HG02759 (cell line): ENCODE results near the gene CD99.
A peak's percentile ranks its signal among the peaks of the same experiment; 100 is the strongest.

Experiments used
- ATAC-seq: cut with Tn5 transposase; IDR thresholded peaks from one replicate; pipeline ENCODE4 v1.9.1; 2021; ENCODE audit warnings: mild to moderate bottlenecking, moderate library complexity; ENCODE audit not compliant: unreplicated experiment

CD99 gene

DNA sequence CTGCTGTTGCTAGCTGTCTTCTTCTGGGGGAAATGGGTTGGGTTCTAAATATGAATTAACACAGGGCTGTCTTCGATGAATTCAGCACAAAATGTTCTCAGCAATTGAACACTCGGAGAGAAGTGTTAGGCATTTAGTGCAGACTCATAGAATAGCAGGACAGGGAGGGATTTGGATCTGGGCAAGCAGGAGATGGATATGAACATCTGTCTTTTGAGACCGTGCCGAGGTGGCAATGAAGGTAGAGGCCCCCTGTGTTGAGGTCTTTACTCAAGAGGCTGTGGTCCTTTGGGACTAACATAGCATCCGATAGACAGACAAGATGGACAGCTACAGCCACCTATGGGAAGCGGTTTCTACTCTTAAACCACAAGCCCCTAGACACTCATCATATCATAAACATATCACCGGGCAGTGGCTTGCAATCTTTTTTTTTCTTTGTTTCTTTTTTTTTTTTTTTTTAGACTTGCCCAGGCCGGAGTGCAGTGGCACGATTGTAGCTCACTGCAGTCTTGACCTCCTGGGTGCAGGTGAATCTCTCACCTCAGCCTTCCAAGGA lies 6.7 kb downstream of the CD99 start:
- ATAC-seq, result peak; percentile 35

DNA sequence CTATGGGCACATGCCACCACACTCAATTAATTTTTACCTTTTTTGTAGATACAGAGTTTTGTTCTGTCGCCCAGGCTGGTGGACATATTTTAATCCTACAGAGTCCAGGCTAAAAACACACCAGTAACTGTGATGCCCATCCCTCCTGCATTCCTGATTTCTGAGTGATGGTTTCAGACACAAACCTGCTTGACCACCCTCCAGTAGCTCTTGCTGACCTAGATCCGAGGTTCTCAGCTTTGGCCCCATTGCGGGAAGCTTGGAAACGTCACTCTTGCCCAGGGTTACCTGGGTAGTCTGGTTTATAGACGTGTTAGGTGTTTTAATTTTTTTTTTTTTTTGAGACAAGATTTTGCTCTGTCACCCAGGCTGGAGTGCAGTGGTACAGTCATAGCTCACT lies 7.5 kb downstream of the CD99 start:
- ATAC-seq, result no peak

DNA sequence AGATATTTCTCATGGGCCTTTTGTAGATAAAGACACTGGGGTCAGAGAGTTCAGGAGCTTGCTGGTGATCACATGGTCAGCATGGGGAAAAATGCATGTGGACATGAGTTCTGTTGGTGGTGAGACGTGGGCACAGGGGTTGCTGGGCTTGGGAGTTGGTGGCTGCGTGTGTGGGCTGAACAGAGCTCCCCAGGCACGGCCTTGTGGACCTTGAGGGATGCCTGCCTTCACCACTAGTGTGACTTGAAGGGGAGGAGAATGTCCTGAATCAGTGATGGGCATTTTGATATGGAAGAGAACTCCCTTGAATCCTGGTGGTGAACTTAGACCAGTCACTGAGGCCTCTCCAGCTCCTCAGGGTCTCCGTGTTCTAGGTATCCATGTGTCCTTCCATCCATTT lies 8.9 kb downstream of the CD99 start:
- ATAC-seq, result no peak

DNA sequence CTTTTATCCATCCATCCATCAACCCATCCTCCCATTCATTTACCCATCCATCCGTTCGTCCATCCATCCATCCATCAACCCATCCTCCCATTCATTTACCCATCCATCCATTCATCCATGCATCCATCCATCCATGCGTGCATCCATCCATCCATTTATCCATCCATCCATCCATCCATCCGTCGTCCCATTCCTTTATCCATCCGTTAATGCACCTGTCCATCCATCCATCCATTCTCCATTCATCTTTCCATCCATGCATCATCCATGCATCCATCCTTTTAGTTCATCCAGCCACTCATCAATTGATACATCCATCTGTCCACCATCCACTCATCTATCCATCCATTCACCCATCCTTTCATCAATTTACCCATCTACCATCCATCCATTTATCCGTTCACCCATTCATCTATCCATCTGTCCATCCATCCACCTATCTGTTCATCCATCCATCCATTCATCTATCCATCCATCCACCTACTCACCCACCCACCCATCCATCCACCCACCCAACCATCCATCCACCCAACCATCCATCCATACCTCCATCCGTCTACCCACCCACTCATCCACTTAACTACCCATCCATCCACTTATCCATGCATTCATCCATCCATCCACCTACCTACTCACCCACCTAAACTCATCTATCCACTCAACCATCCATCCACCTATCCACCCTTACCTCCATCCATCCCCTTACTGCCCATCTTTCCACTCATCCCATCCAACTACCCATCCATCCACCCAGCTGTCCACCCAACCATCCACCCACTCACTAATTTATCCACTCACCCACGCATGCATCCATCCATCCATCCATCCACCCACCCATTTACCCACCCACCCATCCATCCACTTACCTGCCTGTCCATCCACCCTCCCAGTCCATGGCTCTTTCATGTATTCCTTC lies 9.6 kb downstream of the CD99 start:
- ATAC-seq, result no peak

DNA sequence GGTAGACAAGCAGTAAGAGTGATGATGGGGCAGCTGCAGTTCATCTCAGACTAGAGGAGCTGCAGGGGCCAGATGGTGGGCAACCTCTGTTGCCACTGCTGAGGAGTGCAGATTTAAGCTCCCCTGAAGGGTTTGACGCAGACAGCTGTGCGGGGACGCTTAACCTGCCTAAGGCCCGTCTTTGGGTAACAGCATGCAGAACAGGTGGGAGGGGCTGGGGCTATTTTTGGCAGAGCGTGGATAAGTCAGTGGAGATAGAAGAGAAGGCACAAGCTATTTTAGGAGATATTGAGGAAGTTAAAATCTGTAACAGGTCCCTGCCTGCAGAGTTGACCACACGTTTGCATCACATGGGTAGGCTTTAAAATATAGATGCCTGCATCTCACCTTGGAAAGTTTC lies 10.5 kb downstream of the CD99 start:
- no peak for ATAC-seq

DNA sequence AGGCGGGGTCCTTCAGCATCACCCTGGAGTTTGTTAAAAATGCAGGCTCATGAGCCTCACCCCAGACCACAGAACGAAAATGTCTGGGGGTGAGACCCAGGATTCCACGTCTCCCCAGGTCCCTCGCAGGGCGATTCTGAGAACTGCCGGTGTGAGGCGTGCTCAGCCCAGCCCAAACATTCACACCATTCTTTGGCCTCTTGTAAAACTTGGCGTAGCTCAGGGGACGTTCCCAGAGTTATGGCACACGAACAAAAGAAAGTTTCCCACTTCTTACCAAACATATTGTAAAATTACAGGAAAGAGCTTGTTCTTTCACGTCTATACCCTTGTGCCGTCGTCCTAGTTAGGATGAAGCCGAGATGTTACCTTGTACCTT lies 12.9 kb downstream of the CD99 start:
- ATAC-seq, result no peak

DNA sequence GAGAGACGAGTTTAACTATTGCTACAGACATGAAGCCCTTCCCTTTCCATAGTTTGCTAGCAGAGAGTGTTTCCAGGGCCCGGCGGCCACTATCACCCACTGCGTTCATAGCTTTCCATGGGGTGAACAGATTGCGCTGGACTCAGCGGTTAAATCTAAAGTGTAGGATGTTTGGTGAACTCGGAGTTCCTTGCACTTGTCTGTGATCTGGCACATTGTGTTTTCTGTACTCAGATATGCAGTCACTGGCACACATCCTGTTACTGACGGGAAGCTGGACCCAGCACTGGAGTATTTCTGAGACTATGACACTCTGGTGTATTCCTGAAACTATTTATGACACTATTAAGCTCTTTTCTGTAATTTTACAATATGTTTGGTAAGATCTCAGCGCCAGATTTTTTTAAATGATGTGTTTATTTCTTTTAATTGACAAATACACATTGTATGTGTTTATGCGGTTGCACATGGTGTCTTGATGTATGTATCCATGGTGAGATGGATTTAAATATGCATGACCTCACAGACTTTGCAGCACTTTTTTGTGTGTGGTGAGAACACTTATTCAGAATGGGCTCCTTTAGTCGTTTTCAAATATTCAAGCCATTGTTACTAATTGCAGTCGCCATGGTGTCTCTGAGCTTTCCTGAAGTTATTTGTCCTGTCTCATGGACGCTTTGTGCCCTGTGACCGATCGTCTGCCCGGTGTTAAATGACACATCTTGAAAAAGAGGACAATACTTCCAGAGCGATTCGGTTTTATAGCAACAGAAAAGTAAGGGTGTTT lies 14.1 kb downstream of the CD99 start:
- no peak for ATAC-seq

DNA sequence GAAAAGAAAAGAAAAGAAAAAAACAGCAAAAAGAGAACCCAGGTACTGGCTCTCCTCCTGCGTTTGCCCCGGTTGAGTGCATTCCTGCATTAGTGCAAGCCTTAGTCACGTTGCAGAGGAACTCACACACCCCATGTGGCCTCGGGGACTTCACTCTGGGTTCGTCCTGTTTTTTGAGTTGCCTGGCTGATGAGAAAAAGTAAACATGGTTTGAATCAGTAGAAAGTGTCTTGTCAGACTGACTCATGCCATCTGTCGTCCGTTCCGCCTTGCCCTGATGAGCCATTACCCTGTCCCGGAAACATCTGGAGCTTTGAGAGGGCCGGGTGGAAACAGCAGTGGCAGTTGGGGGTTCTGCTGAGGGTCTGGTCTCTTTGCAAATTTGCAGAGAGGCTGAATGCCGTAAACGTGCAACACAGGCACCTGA lies 16.3 kb downstream of the CD99 start:
- ATAC-seq, result peak; percentile 91

DNA sequence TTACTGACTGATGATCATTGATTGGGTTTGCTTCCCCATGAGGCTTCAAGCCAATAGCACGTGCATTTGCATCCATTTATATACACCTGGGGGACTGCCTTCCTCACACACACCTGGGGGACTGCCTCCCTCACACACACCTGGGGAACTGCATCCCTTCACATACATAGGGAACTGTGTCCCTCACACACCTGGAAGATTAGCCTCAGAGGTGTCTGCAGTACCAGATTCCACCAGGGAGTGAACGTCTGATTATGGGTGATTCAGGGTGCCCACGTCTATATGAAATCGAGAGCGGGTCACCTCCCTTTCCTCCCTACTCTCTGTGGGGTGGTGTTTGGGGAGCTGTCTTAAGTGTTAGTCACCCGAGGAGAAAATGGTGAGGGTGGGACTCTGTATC lies 16.9 kb downstream of the CD99 start:
- no peak for ATAC-seq

DNA sequence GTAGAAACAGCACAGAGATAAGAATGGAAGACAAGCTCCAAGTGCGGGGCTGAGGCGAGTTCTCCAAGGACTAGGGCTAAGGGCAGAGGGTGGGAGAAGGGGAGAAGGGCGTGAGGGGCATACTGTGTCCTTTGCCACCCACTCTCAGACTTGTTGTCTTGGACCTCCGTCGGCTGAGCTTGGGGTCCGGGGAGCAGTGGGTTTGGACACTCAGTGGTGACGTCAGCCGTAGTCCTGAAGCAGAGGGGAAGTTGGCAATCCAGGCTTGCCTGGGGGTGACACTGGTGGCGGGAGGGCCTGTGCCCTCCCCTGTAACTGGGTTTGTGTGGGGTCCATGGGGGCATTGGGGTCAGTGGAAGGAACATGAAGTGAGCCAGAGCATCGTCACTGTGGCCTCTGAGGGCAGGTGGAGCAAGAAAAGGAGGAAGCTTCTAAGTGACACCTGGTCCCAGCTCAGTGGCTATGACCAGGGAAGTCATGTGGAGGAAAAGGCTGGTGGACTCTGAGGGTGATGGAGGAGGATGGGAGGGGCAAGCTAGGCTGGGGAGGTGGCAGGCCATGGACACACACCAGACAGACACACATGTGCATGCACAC lies 17.6 kb downstream of the CD99 start:
- no peak for ATAC-seq

DNA sequence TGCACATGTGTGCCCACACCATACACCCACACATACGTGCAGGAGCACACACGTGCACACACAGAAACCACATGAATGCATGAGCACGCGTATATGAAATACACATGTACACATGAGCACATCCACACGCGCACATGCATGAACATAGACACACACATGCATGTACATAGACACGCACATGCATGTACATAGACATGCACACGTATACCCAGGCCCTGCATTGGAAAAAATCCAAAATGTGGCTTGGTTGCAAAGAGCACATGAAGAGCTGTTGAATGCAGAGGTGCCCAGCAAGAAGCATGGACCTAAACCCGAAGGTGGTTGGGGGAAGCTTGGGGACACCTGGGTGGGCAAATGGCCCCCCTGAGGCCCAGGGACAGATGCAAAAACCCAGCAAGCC lies 18.5 kb downstream of the CD99 start:
- no peak for ATAC-seq

DNA sequence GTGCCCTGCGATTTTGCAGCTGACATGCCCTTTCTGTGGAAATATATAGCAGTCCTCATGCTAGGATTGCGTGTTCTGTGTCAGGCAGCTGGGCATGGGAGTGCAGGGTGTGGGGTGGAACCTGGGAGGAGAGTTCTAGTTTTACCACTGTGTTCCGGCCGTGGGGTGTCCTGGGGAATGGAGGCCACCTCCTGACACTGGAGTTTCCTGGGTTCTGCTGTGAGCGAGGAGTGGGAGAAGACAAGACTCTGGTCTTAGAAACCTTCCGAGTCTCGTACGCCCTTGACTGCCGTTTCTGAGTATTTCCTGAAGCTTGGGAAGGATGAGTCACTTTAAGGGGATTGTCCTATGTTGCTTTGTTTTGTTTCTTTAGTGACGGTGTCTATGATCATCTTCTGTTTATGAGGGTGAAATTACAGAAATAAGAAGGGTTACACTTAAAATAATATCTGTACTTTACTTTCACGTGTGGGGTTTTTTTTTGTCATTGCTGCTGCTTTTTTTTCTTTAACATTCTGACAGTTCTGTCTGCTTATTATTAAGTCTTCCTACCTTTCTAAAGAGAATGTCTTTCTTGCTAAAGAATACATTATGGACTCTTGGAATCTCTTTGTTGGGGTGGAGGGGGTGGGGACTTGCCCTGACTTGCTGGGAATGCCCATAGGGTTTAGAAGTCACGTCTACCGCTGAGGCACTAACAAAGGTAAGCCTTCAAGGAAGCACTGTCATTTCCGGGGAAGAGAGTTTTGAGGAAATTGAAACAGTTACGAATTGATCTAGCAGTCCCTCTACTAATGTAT lies 19.1 kb downstream of the CD99 start:
- ATAC-seq, result no peak

DNA sequence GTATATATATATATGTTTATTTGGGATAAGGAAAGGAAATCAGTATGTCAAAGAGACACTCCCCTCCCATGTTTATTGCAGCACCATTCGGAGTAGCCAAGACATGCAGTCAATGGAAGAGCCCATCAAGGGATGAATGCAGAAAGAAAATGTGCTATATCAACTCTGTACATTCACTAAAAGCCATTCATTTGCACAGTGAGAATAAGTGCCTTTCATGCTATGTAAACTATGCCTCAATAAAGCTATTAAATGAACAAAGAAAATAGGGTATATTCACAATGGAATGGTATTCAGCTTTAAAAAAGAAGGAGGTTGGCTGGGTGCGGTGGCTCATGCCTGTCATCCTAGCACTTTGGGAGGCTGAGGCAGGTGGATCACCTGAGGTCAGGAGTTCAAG lies 20.3 kb downstream of the CD99 start:
- ATAC-seq, result no peak

DNA sequence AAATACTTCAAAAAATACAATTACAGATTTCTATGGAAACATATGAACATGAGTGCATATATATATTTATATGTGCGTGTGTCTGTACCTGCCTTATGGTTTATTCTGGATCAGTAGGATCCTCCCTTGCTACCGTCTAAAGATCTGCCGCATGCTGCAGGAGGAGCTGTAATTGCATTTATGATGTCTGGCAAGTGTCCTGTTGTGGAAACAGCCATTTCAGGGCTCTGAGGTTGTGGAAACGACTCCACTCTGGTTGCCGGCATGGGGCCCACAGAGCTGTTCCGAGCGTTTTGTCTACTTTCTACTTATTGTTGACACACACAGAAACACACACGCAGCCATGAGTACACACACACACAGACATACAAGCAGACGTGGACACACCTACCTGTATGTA lies 21.3 kb downstream of the CD99 start:
- no peak for ATAC-seq

DNA sequence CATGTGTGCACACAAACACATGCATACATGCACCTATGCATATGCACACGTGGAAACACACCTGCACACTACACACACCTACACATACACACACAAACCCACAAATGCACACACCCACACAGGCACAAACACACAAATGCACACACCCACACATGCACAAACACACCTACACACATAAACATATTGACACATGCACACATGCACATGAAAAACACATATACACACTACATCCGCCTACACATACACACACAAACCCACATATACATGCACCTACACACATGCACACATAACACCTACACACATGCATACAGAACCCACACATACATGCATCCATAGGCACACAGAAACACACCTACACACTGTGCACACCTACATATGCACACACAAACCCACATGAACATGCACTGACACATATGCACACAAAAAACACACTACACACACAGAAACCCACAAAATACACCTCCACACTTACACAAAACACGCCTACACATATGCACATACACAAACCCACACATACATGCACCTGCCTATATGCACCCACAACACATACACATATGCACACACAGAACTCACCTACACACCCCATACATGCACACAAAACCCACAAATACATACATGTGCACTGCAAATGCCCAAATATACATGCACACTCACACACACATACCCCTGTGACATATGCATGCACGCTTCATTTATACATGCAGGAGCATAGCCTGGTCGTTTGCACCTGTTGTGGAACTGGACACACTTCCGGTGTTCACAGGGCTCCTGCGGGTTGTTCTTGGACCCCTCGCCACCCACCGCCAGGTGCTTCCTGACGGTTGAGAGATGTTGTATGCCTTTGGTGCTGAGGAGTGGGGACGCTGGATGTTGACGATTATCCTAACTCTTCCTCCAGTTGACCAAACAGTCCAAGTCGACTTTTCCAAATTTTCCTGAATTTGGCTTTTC lies 22.1 kb downstream of the CD99 start:
- ATAC-seq, result no peak

DNA sequence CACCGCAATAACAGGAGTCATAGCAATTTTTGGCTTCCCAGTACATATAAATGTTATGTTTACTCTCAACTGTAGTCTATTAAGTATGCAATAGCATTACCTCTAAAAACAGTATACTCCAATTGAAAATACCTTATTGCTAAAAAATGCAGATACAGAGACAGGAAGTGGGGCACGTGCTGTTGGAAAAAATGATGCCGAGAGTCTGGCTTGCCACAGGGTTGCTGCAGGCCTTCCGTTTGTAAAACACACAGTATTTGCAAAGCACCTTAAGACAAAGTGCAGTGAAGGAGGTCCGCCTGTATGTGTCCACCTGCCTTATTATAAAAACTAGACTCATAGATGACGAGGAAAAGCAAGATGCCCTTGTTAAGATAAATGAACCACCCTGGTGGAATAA lies 23.5 kb downstream of the CD99 start:
- ATAC-seq, result no peak

DNA sequence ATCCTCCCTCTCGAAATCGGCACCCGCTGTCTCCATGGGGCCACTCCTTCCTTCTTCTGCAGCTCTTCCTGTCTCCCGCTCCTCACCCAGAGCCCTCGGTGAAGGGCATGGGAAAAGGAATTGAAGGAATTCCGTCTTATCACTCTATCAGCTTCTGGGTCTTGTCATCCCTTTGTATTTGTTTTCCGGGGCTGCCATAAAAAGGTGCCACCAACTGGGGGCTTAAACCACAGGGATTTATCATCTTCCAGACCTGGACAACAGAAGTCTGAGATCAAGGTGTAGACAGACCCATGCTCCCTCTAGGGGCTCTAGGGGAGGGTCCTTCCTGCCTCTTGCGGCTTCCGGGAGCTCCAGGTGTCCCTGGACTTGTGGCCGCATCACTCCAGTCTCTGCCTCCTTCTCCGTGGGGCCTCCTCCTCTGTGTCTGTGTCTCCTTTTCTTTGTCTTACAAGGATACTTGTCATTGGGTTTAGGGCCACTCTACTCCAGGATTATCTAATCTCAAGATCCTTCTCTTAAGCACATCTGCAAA lies 24.0 kb downstream of the CD99 start:
- ATAC-seq, result no peak

DNA sequence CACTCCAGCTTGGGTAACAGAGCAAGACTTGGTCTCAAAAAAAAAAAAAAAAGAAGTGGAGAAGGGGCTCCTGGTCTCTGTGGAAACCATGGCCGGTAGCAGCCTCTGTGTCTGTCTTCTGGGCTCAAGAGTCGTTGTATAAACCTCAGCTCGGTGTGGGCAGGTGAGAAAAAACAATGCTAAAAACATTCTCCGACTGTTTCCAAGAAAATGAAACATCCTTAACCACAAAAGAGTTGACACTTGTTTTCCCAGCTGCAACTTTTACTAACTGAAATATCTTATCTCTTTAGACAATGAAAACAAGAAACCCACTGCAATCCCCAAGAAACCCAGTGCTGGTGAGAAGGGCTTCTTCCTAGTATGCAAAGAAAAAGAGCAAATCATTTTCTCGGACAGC lies 26.2 kb downstream of the CD99 start:
- no peak for ATAC-seq

DNA sequence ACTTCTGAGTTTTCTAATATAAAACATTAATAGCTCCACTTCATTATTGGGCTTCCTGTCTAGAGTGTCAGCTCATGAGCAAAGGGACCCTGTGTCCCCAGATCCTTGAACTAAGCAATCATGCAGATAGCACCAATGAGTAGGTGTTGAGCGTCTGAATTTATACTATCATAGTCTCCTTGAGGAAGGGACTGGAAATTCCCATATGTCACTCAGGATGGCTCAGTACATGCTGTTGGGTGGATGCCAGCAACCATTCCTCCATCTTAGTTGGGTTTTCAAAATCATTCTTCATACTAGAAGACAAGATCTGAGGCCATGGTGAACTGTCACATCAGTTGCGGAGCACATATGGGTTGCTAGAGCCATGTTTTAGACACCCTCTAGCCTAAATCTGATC lies 27.7 kb downstream of the CD99 start:
- no peak for ATAC-seq
